ENCODE data around the gene INPP1.

The INPP1 gene

DNA sequence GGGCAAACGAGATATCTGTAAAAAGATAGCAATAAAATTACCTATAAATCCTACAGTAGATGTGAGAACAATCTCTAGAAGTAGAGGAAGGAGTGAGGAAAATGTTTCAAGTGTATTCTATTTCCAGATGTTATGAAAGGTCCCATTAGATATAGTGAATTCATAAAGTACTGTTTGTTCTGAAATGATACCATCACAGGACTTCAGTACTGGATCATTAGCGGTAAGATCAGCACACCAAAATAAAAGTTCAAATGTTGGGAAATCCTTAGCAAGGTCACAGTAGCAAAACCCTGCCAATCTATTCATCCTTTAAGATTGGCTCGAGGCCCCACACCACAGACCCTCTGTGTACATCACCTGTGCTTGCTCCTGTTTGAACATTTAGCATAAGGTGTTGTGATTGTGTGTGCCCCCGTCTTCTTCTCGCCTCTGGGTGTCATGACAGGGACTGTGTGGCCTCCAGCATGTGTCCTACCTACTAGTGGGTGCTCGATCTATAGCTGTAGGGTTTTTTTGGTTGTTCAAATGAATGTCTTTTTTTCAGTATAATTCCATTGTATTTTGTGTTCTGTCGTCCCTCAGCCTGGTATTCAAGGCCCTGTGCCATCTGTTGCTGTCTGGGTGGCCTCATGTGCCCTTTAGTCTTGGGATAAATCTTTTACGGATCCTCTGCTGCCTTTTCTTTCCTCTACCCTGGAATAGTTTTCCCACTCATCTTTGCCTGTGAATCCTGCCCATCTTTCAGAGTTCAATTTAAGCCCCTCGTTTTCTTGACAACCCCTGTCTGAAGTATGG, 73.9 kb downstream of the INPP1 start:
- no peak overlapping the region for H3K4me2 ChIP-seq (ENCODE audit: low read length)
- no peaks in the 10 kb centered on the region for H3K27me3 ChIP-seq (ENCODE audit: low read depth, low read length)
- no peaks in the 10 kb centered on the region for H3K36me3 ChIP-seq (replicated peaks; ENCODE audit: low read depth, low read length)
- H3K4me3 ChIP-seq (ENCODE audit: low read length), result no peak overlapping the region
- no peak overlapping the region for H2AFZ ChIP-seq (ENCODE audit: low read depth, low read length)
- H3K79me2 ChIP-seq (ENCODE audit: low read length), result no peaks in the 10 kb centered on the region
- no peaks in the 10 kb centered on the region for H3K4me1 ChIP-seq (ENCODE audit: low read length)
- TF ChIP-seq, protein P1, sequence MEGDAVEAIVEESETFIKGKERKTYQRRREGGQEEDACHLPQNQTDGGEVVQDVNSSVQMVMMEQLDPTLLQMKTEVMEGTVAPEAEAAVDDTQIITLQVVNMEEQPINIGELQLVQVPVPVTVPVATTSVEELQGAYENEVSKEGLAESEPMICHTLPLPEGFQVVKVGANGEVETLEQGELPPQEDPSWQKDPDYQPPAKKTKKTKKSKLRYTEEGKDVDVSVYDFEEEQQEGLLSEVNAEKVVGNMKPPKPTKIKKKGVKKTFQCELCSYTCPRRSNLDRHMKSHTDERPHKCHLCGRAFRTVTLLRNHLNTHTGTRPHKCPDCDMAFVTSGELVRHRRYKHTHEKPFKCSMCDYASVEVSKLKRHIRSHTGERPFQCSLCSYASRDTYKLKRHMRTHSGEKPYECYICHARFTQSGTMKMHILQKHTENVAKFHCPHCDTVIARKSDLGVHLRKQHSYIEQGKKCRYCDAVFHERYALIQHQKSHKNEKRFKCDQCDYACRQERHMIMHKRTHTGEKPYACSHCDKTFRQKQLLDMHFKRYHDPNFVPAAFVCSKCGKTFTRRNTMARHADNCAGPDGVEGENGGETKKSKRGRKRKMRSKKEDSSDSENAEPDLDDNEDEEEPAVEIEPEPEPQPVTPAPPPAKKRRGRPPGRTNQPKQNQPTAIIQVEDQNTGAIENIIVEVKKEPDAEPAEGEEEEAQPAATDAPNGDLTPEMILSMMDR (IDR thresholded peaks at IDR 0.05; ENCODE audit: low read depth, low read length), result no peak
- no peak for TF ChIP-seq EZH2phosphoT487 (IDR thresholded peaks at IDR 0.05; ENCODE audit: low read depth)
- no peaks in the 10 kb centered on the region for H4K20me1 ChIP-seq (ENCODE audit: insufficient read depth, low read length)
- H3K27ac ChIP-seq (ENCODE audit: low read length), result no peak overlapping the region
- H3K9ac ChIP-seq (ENCODE audit: low read length), result no peak overlapping the region
- H3K9me3 ChIP-seq (ENCODE audit: insufficient read depth, low read length), result no peaks in the 10 kb centered on the region

DNA sequence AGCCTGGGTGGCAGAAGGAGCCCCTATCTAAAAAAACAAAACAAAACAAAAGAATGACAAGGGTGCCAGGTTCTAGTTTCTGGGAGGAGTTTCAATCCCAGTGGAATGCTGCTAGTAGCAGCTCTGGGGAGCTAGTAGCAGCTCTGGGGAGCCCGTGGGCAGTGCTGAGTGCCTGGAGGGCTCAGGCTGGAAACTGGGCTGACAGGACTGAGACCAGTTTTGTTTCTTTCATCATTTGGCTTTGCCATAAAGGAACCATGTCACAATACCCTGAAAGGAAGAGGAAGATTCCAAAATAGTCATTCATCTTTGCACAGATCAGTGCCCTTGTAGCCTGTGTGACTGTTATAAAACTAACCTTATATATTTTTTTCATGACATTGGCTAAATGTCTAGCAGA, 75.3 kb downstream of the INPP1 start:
- Histone ChIP-seq H3K4me1 (ENCODE audit: low read length) (no peaks in the 10 kb centered on the region), H3K9ac (ENCODE audit: low read length) (no peak overlapping the region), H3K4me2 (ENCODE audit: low read length) (no peak overlapping the region), H4K20me1 (ENCODE audit: insufficient read depth, low read length) (no peaks in the 10 kb centered on the region), H2AFZ (ENCODE audit: low read depth, low read length) (no peak overlapping the region), H3K79me2 (ENCODE audit: low read length) (no peaks in the 10 kb centered on the region), H3K9me3 (ENCODE audit: insufficient read depth, low read length) (no peaks in the 10 kb centered on the region), H3K4me3 (ENCODE audit: low read length) (no peak overlapping the region), H3K27me3 (ENCODE audit: low read depth, low read length) (no peaks in the 10 kb centered on the region), H3K36me3 (replicated peaks; ENCODE audit: low read depth, low read length) (no peaks in the 10 kb centered on the region), H3K27ac (ENCODE audit: low read length) (no peak overlapping the region)
- TF ChIP-seq, protein P1 (IDR thresholded peaks at IDR 0.05; ENCODE audit: low read depth, low read length), result no peak
- TF ChIP-seq EZH2phosphoT487 (IDR thresholded peaks at IDR 0.05; ENCODE audit: low read depth), result no peak

DNA sequence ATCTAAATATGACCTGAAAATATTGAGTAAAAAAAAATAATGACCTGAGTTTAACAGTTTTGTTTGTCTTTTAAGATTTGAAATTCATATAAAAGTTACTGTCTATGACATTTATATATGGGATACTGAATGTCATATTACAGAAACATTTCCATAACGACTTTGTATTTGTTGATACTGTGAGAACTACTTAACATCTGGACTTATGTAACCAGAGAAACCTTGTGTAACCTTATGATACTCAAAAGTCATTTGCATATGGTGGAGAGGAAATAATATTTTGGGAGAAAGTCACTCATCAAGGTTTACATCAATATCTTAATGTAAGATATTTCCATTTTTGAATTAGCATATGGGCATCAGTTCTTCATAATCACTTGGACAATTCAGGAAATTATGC, 77.4 kb downstream of the INPP1 start:
- Histone ChIP-seq H3K36me3 (replicated peaks; ENCODE audit: low read depth, low read length) (no peaks in the 10 kb centered on the region), H4K20me1 (ENCODE audit: insufficient read depth, low read length) (no peaks in the 10 kb centered on the region), H3K4me1 (ENCODE audit: low read length) (no peaks in the 10 kb centered on the region), H3K27ac (ENCODE audit: low read length) (no peak overlapping the region), H3K27me3 (ENCODE audit: low read depth, low read length) (no peaks in the 10 kb centered on the region), H3K9ac (ENCODE audit: low read length) (no peak overlapping the region), H3K4me3 (ENCODE audit: low read length) (no peak overlapping the region), H2AFZ (ENCODE audit: low read depth, low read length) (no peak overlapping the region), H3K4me2 (ENCODE audit: low read length) (no peak overlapping the region), H3K79me2 (ENCODE audit: low read length) (no peaks in the 10 kb centered on the region), H3K9me3 (ENCODE audit: insufficient read depth, low read length) (no peaks in the 10 kb centered on the region)
- TF ChIP-seq, protein P1 (IDR thresholded peaks at IDR 0.05; ENCODE audit: low read depth, low read length), result no peak
- no peak for TF ChIP-seq EZH2phosphoT487 (IDR thresholded peaks at IDR 0.05; ENCODE audit: low read depth)

Measured in OCI-LY3 (cell line).